ENCODE measurements around the gene NLN.

NLN gene

GRCh38 chr5:65813174-65813573 lies 91.2 kb downstream of the NLN start:
- peaks cover 99% of the 10 kb centered on the region for H3K36me3 ChIP-seq (ENCODE audit: insufficient read depth, low read depth, low read length)
- H3K4me3 ChIP-seq (ENCODE audit: low read length), result no peak overlapping the region
- H3K9me3 ChIP-seq (ENCODE audit: insufficient read depth, low read depth, low read length), result no peaks in the 10 kb centered on the region
- peaks cover 12% of the 10 kb centered on the region; the same call in 1 of the 2 replicates for H3K4me1 ChIP-seq (ENCODE audit: insufficient read depth, low read length)
- H3K27ac ChIP-seq (ENCODE audit: low read length), result no peak overlapping the region
- no peaks in the 10 kb centered on the region for H3K27me3 ChIP-seq (ENCODE audit: insufficient read depth, low read length)
- no peak overlapping the region for H3K9ac ChIP-seq (ENCODE audit: low read depth, low read length)

- no peaks in the 10 kb centered on the region for H3K27me3 ChIP-seq (ENCODE audit: insufficient read depth, low read length)
- no peaks in the 10 kb centered on the region for H3K9me3 ChIP-seq (ENCODE audit: insufficient read depth, low read depth, low read length)
- peaks cover 99% of the 10 kb centered on the region for H3K36me3 ChIP-seq (ENCODE audit: insufficient read depth, low read depth, low read length)
- H3K9ac ChIP-seq (ENCODE audit: low read depth, low read length), result no peak overlapping the region
- H3K4me1 ChIP-seq (ENCODE audit: insufficient read depth, low read length), result peaks cover 16% of the 10 kb centered on the region; the same call in 1 of the 2 replicates
- no peak overlapping the region for H3K4me3 ChIP-seq (ENCODE audit: low read length)
- no peak overlapping the region for H3K27ac ChIP-seq (ENCODE audit: low read length)
These were observed 93.2 kb downstream of the NLN start for GRCh38 chr5:65815161-65815560.

GRCh38 chr5:65816729-65817128 lies 94.7 kb downstream of the NLN start:
- no peak overlapping the region for H3K9ac ChIP-seq (ENCODE audit: low read depth, low read length)
- H3K9me3 ChIP-seq (ENCODE audit: insufficient read depth, low read depth, low read length), result no peaks in the 10 kb centered on the region
- no peak overlapping the region for H3K27ac ChIP-seq (ENCODE audit: low read length)
- peaks cover 16% of the 10 kb centered on the region; the same call in 1 of the 2 replicates for H3K4me1 ChIP-seq (ENCODE audit: insufficient read depth, low read length)
- H3K4me3 ChIP-seq (ENCODE audit: low read length), result no peak overlapping the region
- peaks cover 98% of the 10 kb centered on the region for H3K36me3 ChIP-seq (ENCODE audit: insufficient read depth, low read depth, low read length)
- no peaks in the 10 kb centered on the region for H3K27me3 ChIP-seq (ENCODE audit: insufficient read depth, low read length)

- Histone ChIP-seq H3K36me3 (ENCODE audit: insufficient read depth, low read depth, low read length) (peaks cover 98% of the 10 kb centered on the region), H3K9ac (ENCODE audit: low read depth, low read length) (peak overlapping the region; percentile 16; the same call in 1 of the 2 replicates), H3K27me3 (ENCODE audit: insufficient read depth, low read length) (no peaks in the 10 kb centered on the region), H3K27ac (ENCODE audit: low read length) (peak overlapping the region; percentile 28), H3K4me3 (ENCODE audit: low read length) (no peak overlapping the region), H3K4me1 (ENCODE audit: insufficient read depth, low read length) (peaks cover 16% of the 10 kb centered on the region; the same call in 1 of the 2 replicates), H3K9me3 (ENCODE audit: insufficient read depth, low read depth, low read length) (no peaks in the 10 kb centered on the region)
These were observed 95.9 kb downstream of the NLN start for GRCh38 chr5:65817931-65818330.

GRCh38 chr5:65818592-65818991 lies 96.6 kb downstream of the NLN start:
- Histone ChIP-seq H3K9ac (ENCODE audit: low read depth, low read length) (peak overlapping the region; percentile 16; the same call in 1 of the 2 replicates), H3K9me3 (ENCODE audit: insufficient read depth, low read depth, low read length) (no peaks in the 10 kb centered on the region), H3K4me1 (ENCODE audit: insufficient read depth, low read length) (peaks cover 16% of the 10 kb centered on the region; the same call in 1 of the 2 replicates), H3K4me3 (ENCODE audit: low read length) (no peak overlapping the region), H3K27ac (ENCODE audit: low read length) (no peak overlapping the region), H3K36me3 (ENCODE audit: insufficient read depth, low read depth, low read length) (peaks cover 95% of the 10 kb centered on the region), H3K27me3 (ENCODE audit: insufficient read depth, low read length) (no peaks in the 10 kb centered on the region)

GRCh38 chr5:65819215-65819904 lies 97.4 kb downstream of the NLN start:
- Histone ChIP-seq H3K4me3 (ENCODE audit: low read length) (no peak overlapping the region), H3K9me3 (ENCODE audit: insufficient read depth, low read depth, low read length) (no peaks in the 10 kb centered on the region), H3K9ac (ENCODE audit: low read depth, low read length) (no peak overlapping the region), H3K27ac (ENCODE audit: low read length) (no peak overlapping the region), H3K4me1 (ENCODE audit: insufficient read depth, low read length) (peaks cover 16% of the 10 kb centered on the region; the same call in 1 of the 2 replicates), H3K36me3 (ENCODE audit: insufficient read depth, low read depth, low read length) (peaks cover 95% of the 10 kb centered on the region), H3K27me3 (ENCODE audit: insufficient read depth, low read length) (no peaks in the 10 kb centered on the region)

- H3K27me3 ChIP-seq (ENCODE audit: insufficient read depth, low read length), result no peaks in the 10 kb centered on the region
- H3K27ac ChIP-seq (ENCODE audit: low read length), result no peak overlapping the region
- peaks cover 93% of the 10 kb centered on the region for H3K36me3 ChIP-seq (ENCODE audit: insufficient read depth, low read depth, low read length)
- H3K4me1 ChIP-seq (ENCODE audit: insufficient read depth, low read length), result peaks cover 16% of the 10 kb centered on the region; the same call in 1 of the 2 replicates
- no peak overlapping the region for H3K4me3 ChIP-seq (ENCODE audit: low read length)
- no peaks in the 10 kb centered on the region for H3K9me3 ChIP-seq (ENCODE audit: insufficient read depth, low read depth, low read length)
- H3K9ac ChIP-seq (ENCODE audit: low read depth, low read length), result no peak overlapping the region
These were observed 97.9 kb downstream of the NLN start for GRCh38 chr5:65819905-65820240.

- H3K36me3 ChIP-seq (ENCODE audit: insufficient read depth, low read depth, low read length), result peaks cover 92% of the 10 kb centered on the region
- H3K27ac ChIP-seq (ENCODE audit: low read length), result no peak overlapping the region
- no peak overlapping the region for H3K9ac ChIP-seq (ENCODE audit: low read depth, low read length)
- H3K4me1 ChIP-seq (ENCODE audit: insufficient read depth, low read length), result peaks cover 16% of the 10 kb centered on the region; the same call in 1 of the 2 replicates
- H3K4me3 ChIP-seq (ENCODE audit: low read length), result no peak overlapping the region
- no peaks in the 10 kb centered on the region for H3K27me3 ChIP-seq (ENCODE audit: insufficient read depth, low read length)
- H3K9me3 ChIP-seq (ENCODE audit: insufficient read depth, low read depth, low read length), result no peaks in the 10 kb centered on the region
These were observed 98.4 kb downstream of the NLN start for GRCh38 chr5:65820373-65820772.

- Histone ChIP-seq H3K36me3 (ENCODE audit: insufficient read depth, low read depth, low read length) (peaks cover 91% of the 10 kb centered on the region), H3K9me3 (ENCODE audit: insufficient read depth, low read depth, low read length) (no peaks in the 10 kb centered on the region), H3K27ac (ENCODE audit: low read length) (no peak overlapping the region), H3K9ac (ENCODE audit: low read depth, low read length) (no peak overlapping the region), H3K27me3 (ENCODE audit: insufficient read depth, low read length) (no peaks in the 10 kb centered on the region), H3K4me1 (ENCODE audit: insufficient read depth, low read length) (peaks cover 16% of the 10 kb centered on the region; the same call in 1 of the 2 replicates), H3K4me3 (ENCODE audit: low read length) (no peak overlapping the region)
These were observed 100.0 kb downstream of the NLN start for GRCh38 chr5:65821966-65822365.

GRCh38 chr5:65822710-65823109 lies 100.7 kb downstream of the NLN start:
- H3K27ac ChIP-seq (ENCODE audit: low read length), result no peak overlapping the region
- H3K27me3 ChIP-seq (ENCODE audit: insufficient read depth, low read length), result no peaks in the 10 kb centered on the region
- no peaks in the 10 kb centered on the region for H3K9me3 ChIP-seq (ENCODE audit: insufficient read depth, low read depth, low read length)
- H3K36me3 ChIP-seq (ENCODE audit: insufficient read depth, low read depth, low read length), result peaks cover 84% of the 10 kb centered on the region
- peaks cover 8% of the 10 kb centered on the region; the same call in 1 of the 2 replicates for H3K4me1 ChIP-seq (ENCODE audit: insufficient read depth, low read length)
- no peak overlapping the region for H3K9ac ChIP-seq (ENCODE audit: low read depth, low read length)
- no peak overlapping the region for H3K4me3 ChIP-seq (ENCODE audit: low read length)

GRCh38 chr5:65823204-65823603 lies 101.2 kb downstream of the NLN start:
- H3K4me1 ChIP-seq (ENCODE audit: insufficient read depth, low read length), result peaks cover 3% of the 10 kb centered on the region; the same call in 1 of the 2 replicates
- no peaks in the 10 kb centered on the region for H3K9me3 ChIP-seq (ENCODE audit: insufficient read depth, low read depth, low read length)
- no peak overlapping the region for H3K27ac ChIP-seq (ENCODE audit: low read length)
- H3K9ac ChIP-seq (ENCODE audit: low read depth, low read length), result no peak overlapping the region
- H3K36me3 ChIP-seq (ENCODE audit: insufficient read depth, low read depth, low read length), result peaks cover 79% of the 10 kb centered on the region
- no peak overlapping the region for H3K4me3 ChIP-seq (ENCODE audit: low read length)
- no peaks in the 10 kb centered on the region for H3K27me3 ChIP-seq (ENCODE audit: insufficient read depth, low read length)

- H3K27ac ChIP-seq (ENCODE audit: low read length), result no peak overlapping the region
- no peaks in the 10 kb centered on the region for H3K9me3 ChIP-seq (ENCODE audit: insufficient read depth, low read depth, low read length)
- H3K9ac ChIP-seq (ENCODE audit: low read depth, low read length), result no peak overlapping the region
- no peaks in the 10 kb centered on the region for H3K4me1 ChIP-seq (ENCODE audit: insufficient read depth, low read length)
- H3K36me3 ChIP-seq (ENCODE audit: insufficient read depth, low read depth, low read length), result peaks cover 71% of the 10 kb centered on the region
- no peak overlapping the region for H3K4me3 ChIP-seq (ENCODE audit: low read length)
- no peaks in the 10 kb centered on the region for H3K27me3 ChIP-seq (ENCODE audit: insufficient read depth, low read length)
These were observed 101.9 kb downstream of the NLN start for GRCh38 chr5:65823845-65824445.
